Measurements from ENCODE around the gene CHIC2.
"Not testable (repeated sequence)": the region's sequence is repeated elsewhere in the genome, so short reads cannot be mapped to it uniquely, and the experiment has no call there.

The CHIC2 gene

GRCh38 chr4:54032558-54033135, 31.8 kb downstream of the CHIC2 start:
- DNase-seq (no peak), ATAC-seq (replicated peaks) (no peak)
- Mint-ChIP-seq H3K27me3 (no peaks in the 10 kb centered on the region), H3K4me1 (ENCODE audit: low read depth in 2 of 2) (peaks cover 12 to 48% of the 10 kb centered on the region in 2 donors), H3K4me3 (no peak overlapping the region), H3K9me3 (no peaks in the 10 kb centered on the region), H3K27ac (peak overlapping the region; percentile 60 to 88), H3K36me3 (ENCODE audit: insufficient read depth) (peaks cover 44% of the 10 kb centered on the region)

GRCh38 chr4:54027311-54027710, 37.1 kb downstream of the CHIC2 start:
- Mint-ChIP-seq H3K9me3 (no peaks in the 10 kb centered on the region), H3K27me3 (no peaks in the 10 kb centered on the region), H3K4me3 (no peak overlapping the region), H3K4me1 (ENCODE audit: low read depth in 2 of 2) (peaks cover 7 to 20% of the 10 kb centered on the region in 2 donors), H3K27ac (no peak overlapping the region), H3K36me3 (ENCODE audit: insufficient read depth) (peaks cover 9% of the 10 kb centered on the region)
- no peak for ATAC-seq (replicated peaks)
- no peak for DNase-seq

GRCh38 chr4:54025582-54025981, 38.8 kb downstream of the CHIC2 start:
- peaks cover under 1% of the 10 kb centered on the region for H3K36me3 Mint-ChIP-seq (ENCODE audit: insufficient read depth)
- H3K27me3 Mint-ChIP-seq, result no peaks in the 10 kb centered on the region
- no peak for DNase-seq
- no peak for ATAC-seq (replicated peaks)
- no peaks in the 10 kb centered on the region for H3K9me3 Mint-ChIP-seq
- H3K4me3 Mint-ChIP-seq, result no peak overlapping the region
- peaks cover 7 to 20% of the 10 kb centered on the region in 2 donors for H3K4me1 Mint-ChIP-seq (ENCODE audit: low read depth in 2 of 2)
- H3K27ac Mint-ChIP-seq, result no peak overlapping the region

GRCh38 chr4:54023019-54023418, 41.4 kb downstream of the CHIC2 start:
- not testable (repeated sequence) for ATAC-seq (replicated peaks); H3K4me3 Mint-ChIP-seq
- peaks cover 5 to 10% of the 10 kb centered on the region in 2 donors for H3K4me1 Mint-ChIP-seq (ENCODE audit: low read depth in 2 of 2)

GRCh38 chr4:54017974-54018373, 46.4 kb downstream of the CHIC2 start:
- no peak for ATAC-seq (replicated peaks)
- H3K27me3 Mint-ChIP-seq, result no peaks in the 10 kb centered on the region
- H3K36me3 Mint-ChIP-seq (ENCODE audit: insufficient read depth), result peaks cover 10% of the 10 kb centered on the region
- no peak for DNase-seq
- H3K4me1 Mint-ChIP-seq (ENCODE audit: low read depth in 2 of 2), result peaks cover 6 to 23% of the 10 kb centered on the region in 2 donors
- H3K9me3 Mint-ChIP-seq, result no peaks in the 10 kb centered on the region
- H3K27ac Mint-ChIP-seq, result peak overlapping the region in 1 of 2 donors; percentile 21
- H3K4me3 Mint-ChIP-seq, result no peak overlapping the region

More at GRCh38 chr4:54023019-54023418, 41.4 kb downstream of the CHIC2 start:
- not testable (repeated sequence) for H3K27ac Mint-ChIP-seq; H3K36me3 Mint-ChIP-seq (ENCODE audit: insufficient read depth); H3K9me3 Mint-ChIP-seq; H3K27me3 Mint-ChIP-seq; DNase-seq

- H3K27ac Mint-ChIP-seq, result peak overlapping the region in 1 of 2 donors; percentile 21
- no peaks in the 10 kb centered on the region for H3K27me3 Mint-ChIP-seq
- no peaks in the 10 kb centered on the region for H3K9me3 Mint-ChIP-seq
- H3K4me3 Mint-ChIP-seq, result no peak overlapping the region
- DNase-seq (no peak), ATAC-seq (replicated peaks) (no peak)
- H3K36me3 Mint-ChIP-seq (ENCODE audit: insufficient read depth), result peaks cover 10% of the 10 kb centered on the region
- H3K4me1 Mint-ChIP-seq (ENCODE audit: low read depth in 2 of 2), result peaks cover 6 to 23% of the 10 kb centered on the region in 2 donors
Observed at GRCh38 chr4:54017308-54017707, 47.1 kb downstream of the CHIC2 start.

- Mint-ChIP-seq H3K36me3 (ENCODE audit: insufficient read depth) (peaks cover 10% of the 10 kb centered on the region), H3K9me3 (no peaks in the 10 kb centered on the region), H3K4me1 (ENCODE audit: low read depth in 2 of 2) (peaks cover 6 to 23% of the 10 kb centered on the region in 2 donors), H3K27ac (no peak overlapping the region), H3K4me3 (no peak overlapping the region), H3K27me3 (no peaks in the 10 kb centered on the region)
- DNase-seq (no peak), ATAC-seq (replicated peaks) (no peak)
Observed at GRCh38 chr4:54016504-54016903, 47.9 kb downstream of the CHIC2 start.

- Mint-ChIP-seq H3K9me3 (no peaks in the 10 kb centered on the region), H3K27me3 (no peaks in the 10 kb centered on the region), H3K4me1 (ENCODE audit: low read depth in 2 of 2) (peaks cover 8 to 23% of the 10 kb centered on the region in 2 donors), H3K36me3 (ENCODE audit: insufficient read depth) (peaks cover 12% of the 10 kb centered on the region), H3K27ac (no peak overlapping the region), H3K4me3 (no peak overlapping the region)
- ATAC-seq (replicated peaks) (no peak), DNase-seq (no peak)
Observed at GRCh38 chr4:54015423-54016030, 48.9 kb downstream of the CHIC2 start.

- Mint-ChIP-seq H3K4me1 (ENCODE audit: low read depth in 2 of 2) (peaks cover 8 to 23% of the 10 kb centered on the region in 2 donors), H3K9me3 (no peaks in the 10 kb centered on the region), H3K4me3 (no peak overlapping the region), H3K27me3 (no peaks in the 10 kb centered on the region), H3K27ac (no peak overlapping the region), H3K36me3 (ENCODE audit: insufficient read depth) (peaks cover 19% of the 10 kb centered on the region)
- DNase-seq, result no peak
- no peak for ATAC-seq (replicated peaks)
Observed at GRCh38 chr4:54014666-54015160, 49.7 kb downstream of the CHIC2 start.

- ATAC-seq (replicated peaks) (no peak), DNase-seq (no peak)
- peaks cover 36% of the 10 kb centered on the region for H3K36me3 Mint-ChIP-seq (ENCODE audit: insufficient read depth)
- H3K4me1 Mint-ChIP-seq (ENCODE audit: low read depth in 2 of 2), result peaks cover 8 to 16% of the 10 kb centered on the region in 2 donors
- H3K27me3 Mint-ChIP-seq, result no peaks in the 10 kb centered on the region
- peak overlapping the region in 1 of 2 donors; percentile 5 for H3K27ac Mint-ChIP-seq
- H3K4me3 Mint-ChIP-seq, result no peak overlapping the region
- H3K9me3 Mint-ChIP-seq, result no peaks in the 10 kb centered on the region
Observed at GRCh38 chr4:54011201-54011600, 53.2 kb downstream of the CHIC2 start.

GRCh38 chr4:54006755-54007154, 57.6 kb downstream of the CHIC2 start:
- Mint-ChIP-seq H3K4me3 (no peak overlapping the region), H3K9me3 (no peaks in the 10 kb centered on the region), H3K4me1 (ENCODE audit: low read depth in 2 of 2) (peaks cover 5 to 12% of the 10 kb centered on the region in 2 donors), H3K27me3 (no peaks in the 10 kb centered on the region), H3K27ac (peak overlapping the region in 1 of 2 donors; percentile 20), H3K36me3 (ENCODE audit: insufficient read depth) (peaks cover 41% of the 10 kb centered on the region)
- DNase-seq (no peak), ATAC-seq (replicated peaks) (no peak)

- Mint-ChIP-seq H3K4me3 (no peak overlapping the region), H3K27me3 (no peaks in the 10 kb centered on the region), H3K9me3 (no peaks in the 10 kb centered on the region), H3K27ac (peak overlapping the region in 1 of 2 donors; percentile 62), H3K4me1 (ENCODE audit: low read depth in 2 of 2) (peaks cover 3 to 12% of the 10 kb centered on the region in 2 donors), H3K36me3 (ENCODE audit: insufficient read depth) (peaks cover 41% of the 10 kb centered on the region)
- DNase-seq, result no peak
- no peak for ATAC-seq (replicated peaks)
Observed at GRCh38 chr4:54005475-54005874, 58.9 kb downstream of the CHIC2 start.

- peaks cover 34% of the 10 kb centered on the region for H3K36me3 Mint-ChIP-seq (ENCODE audit: insufficient read depth)
- peak overlapping the region in 1 of 2 donors; percentile 62 for H3K27ac Mint-ChIP-seq
Observed at GRCh38 chr4:54004463-54004862, 59.9 kb downstream of the CHIC2 start.

More at GRCh38 chr4:54004463-54004862, 59.9 kb downstream of the CHIC2 start:
- no peak for DNase-seq
- ATAC-seq (replicated peaks), result no peak
- Mint-ChIP-seq H3K27me3 (no peaks in the 10 kb centered on the region), H3K4me1 (ENCODE audit: low read depth in 2 of 2) (peaks cover 3 to 12% of the 10 kb centered on the region in 2 donors), H3K4me3 (no peak overlapping the region), H3K9me3 (no peaks in the 10 kb centered on the region)
